Stimulated activated CD4-positive, alpha-beta T cell treated with anti-CD3 and anti-CD28 coated beads, Interleukin-4, amount 100 ng/mL, for 4 hours (primary cell): ENCODE results near the gene TDRD5.
"Not testable (repeated sequence)": the region's sequence is repeated elsewhere in the genome, so short reads cannot be mapped to it uniquely, and the experiment has no call there.

ENCODE experiments used
- DNase-seq, 2 experiments: peaks; one replicate each; pipeline ENCODE4 v3.0.0-alpha.2; 2020

The TDRD5 gene

GRCh38 chr1:179599623-179600249 is 8.1 kb downstream of the TDRD5 start:
- no peak for DNase-seq

- DNase-seq, result no peak
Measured at GRCh38 chr1:179601093-179601492, 9.5 kb downstream of the TDRD5 start.

- DNase-seq, result no peak
Measured at GRCh38 chr1:179612361-179612760, 20.7 kb downstream of the TDRD5 start.

GRCh38 chr1:179630719-179631118 is 39.1 kb downstream of the TDRD5 start:
- no peak for DNase-seq

GRCh38 chr1:179632868-179633267 is 41.2 kb downstream of the TDRD5 start:
- DNase-seq, result no peak

DNA sequence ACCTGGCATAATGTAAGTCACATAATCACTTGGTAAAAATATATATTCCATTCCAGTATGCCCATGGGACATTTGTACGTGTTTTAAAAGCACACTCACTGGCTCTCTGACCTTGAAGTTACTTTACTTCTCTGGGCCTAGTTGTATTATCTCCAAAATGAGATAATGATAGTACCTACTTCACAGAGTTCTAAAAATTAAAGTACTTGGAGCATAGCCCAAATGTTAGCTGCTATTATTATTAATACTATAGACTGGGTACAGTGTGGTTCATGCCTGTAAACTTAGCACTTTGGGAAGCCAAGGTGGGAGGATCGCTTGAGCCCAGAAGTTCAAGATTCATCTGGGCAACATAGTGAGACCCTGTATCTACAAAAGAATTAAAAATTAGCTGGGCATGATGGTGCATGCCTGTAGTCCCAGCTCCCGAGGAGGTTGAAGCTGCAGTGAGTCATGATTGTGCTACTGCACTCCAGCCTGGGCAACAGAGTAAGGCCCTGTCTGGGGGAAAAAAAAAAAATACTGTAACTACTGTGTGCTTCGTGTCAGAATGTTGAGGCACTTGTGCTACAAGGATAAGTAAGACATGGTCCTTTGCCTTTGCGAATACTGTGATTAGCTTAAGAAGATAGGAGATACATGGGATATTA is 45.7 kb downstream of the TDRD5 start:
- DNase-seq, result no peak

GRCh38 chr1:179661018-179661417 is 69.4 kb downstream of the TDRD5 start:
- no peak for DNase-seq

DNA sequence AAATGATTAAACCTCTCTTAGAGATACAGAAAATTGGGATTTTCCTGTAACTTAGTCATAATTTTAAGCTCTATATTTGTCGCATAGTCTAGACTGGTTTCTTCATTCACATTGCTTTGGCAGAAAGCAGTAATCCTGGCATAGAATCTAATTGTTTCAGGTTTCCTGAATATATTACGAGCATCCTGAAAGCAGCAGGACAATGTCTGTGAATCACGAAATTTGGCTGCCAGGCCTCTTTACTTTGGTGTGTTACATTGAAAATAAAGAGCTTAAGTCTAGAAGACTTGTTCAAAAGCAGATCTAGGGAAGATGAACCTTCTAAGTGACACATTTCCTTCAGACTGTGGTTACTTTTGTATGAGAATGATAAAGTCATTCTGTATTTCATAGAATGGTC is 72.2 kb downstream of the TDRD5 start:
- DNase-seq, result no peak

DNA sequence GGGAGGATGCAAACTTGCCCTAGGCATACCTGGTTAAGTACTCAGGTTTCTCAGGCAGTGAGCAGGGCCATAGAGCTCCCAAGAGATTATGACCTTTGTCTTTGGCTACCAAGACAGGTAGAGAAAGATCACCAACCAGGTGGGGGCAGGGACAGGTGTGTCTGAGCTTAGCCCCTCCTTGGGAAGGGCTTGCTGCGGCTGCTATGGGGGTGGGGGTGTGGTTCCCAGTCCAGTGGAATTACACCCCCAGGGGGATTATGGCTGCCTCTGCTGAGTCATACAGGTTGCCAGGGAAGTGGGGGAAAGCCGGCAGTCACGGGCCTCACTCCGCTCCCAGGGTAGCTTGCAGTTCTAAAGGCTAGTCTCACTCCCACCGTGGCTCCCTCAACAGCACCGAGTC is 86.2 kb downstream of the TDRD5 start:
- DNase-seq, result no peak

DNA sequence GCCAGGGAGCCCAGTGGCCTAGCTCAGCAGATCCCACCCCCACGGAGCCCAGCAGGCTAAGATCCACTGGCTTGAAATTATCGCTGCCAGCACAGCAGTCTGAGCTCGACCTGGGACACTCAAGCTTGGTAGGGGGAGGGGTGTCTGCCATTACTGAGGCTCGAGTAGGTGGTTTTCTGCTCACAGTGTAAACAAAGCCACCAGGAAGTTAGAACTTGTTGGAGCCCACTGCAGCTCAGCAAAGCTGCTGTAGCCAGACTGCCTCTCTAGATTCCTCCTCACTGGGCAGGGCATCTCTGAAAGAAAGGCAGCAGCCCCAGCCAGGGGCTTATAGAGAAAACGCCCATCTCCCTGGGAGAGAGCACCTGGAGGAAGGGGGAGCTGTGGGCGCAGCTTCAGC is 102.9 kb downstream of the TDRD5 start:
- not testable (repeated sequence) for DNase-seq

DNA sequence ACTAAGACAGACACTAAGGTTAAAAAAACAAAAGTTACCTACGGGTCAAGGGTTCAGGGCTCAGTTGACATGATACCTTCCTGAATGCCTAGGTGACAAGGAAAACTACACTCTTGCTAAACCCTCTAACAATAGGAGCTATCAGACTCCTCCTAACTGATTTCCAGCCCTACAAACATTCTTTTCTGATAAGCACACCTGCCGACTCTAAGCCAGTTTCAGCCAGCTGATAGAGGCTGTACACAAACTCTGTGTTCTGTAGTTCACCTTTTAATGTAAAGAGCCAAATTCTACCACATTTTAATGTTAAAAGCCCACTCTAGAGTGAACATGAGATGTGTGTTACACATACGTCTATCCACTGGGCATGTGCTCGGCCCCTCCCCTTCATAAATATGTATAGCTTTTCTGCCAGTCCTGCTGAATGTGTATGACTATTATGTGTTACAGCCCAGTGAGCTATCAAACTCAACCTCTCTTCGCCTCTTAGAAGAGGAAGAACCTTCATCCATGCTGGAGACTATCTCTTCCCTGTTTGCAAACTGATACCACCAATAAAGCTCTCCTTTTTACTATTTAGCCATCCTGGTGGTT is 111.4 kb downstream of the TDRD5 start:
- no peak for DNase-seq

GRCh38 chr1:179706339-179706941 is 114.8 kb downstream of the TDRD5 start:
- peak; percentile 33 to 44 for DNase-seq

DNA sequence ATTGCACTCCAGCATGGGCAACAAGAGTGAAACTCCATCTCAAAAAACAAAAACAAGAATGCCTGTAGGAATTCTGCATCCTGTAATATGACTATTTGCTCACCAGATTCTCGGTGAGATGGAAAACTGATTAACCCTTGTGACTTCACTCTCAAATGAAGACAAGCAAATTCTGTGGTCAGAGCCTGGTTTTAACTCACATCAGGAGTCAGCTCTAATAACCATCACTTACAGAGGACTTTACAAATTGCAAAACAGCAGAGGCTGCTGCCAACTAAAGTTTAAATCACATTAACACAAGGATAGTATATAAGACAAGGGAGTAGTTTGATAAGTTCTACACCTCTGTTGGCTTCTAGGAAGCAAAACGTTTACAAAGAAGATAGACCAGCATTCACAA is 115.8 kb downstream of the TDRD5 start:
- no peak for DNase-seq

DNA sequence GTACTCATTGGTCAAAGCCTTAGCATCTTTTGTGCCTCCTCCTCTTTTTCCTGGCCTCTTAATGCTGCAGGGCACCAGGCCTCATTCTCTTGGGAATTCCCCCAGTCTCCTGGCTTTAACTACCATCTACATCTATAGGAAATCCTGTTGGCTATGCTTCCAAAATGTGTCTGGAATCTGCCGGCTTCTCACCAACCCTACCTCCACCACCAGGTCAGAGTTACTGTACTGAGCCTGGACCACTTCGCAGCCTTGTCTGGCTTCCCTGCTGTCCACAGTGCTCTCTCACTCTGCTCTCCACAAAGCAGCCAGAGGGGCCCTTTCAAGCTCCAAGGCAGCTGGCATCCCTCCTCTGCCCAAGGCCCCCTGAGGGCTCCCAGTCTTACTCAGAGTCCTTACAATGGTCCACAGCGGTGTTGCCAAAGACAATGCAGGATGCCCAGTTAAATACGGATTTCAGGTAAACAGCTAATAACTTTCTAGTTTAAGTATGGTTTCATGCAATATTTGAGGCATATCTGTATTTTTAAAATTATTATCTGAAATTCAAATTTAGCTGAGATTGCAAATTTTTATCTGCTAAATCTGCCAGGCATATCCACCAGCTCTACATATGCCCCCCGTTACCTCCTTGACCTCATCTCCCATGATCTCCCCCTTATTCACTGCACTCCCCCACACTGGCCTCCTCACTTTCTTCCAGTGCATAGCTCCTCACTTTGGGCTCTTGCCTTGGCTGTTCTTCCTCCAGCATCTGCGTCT is 117.0 kb downstream of the TDRD5 start:
- no peak for DNase-seq

- DNase-seq, result peak in 1 of 2 experiments; percentile 12
Measured at GRCh38 chr1:179709841-179710329, 118.3 kb downstream of the TDRD5 start.

GRCh38 chr1:179714159-179714558 is 122.5 kb downstream of the TDRD5 start:
- DNase-seq, result no peak

DNA sequence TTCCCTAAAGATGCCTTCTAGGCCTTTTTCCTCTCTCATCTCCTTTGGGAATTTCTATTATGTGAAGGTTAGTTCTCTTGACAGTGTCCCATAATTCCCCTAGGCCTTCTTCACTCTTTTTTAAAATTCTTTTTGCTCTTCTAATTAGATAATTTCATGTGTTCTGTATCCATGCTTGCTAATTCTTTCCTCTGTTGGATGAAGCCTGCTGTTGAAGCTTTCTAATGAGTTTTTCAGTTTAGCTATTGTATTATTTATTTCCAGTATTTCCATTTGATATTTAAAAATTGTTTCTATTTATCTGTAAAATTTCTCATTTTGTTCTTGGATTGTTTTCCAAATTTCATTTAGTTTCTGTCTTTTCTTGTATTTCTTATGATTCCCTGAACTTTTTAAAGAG is 123.0 kb downstream of the TDRD5 start:
- DNase-seq, result no peak

DNA sequence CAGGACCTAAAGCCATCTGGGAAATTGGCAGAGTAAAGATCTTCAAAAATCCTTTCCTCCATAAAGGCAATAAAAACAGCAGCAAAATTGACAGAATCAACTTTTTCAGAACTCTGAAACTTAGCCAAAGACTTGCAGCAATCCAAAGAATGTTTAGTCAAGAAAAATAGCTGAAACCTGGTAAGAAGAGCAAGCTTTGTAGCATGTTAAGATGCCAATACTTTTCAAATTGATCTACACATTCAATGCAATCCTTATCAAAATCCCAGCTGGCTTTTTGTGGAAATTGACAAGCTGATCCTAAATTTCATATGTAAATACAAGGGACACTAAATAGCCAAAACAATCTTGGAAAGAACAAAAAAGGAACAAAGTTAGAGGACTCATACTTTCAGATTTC is 127.6 kb downstream of the TDRD5 start:
- no peak for DNase-seq

DNA sequence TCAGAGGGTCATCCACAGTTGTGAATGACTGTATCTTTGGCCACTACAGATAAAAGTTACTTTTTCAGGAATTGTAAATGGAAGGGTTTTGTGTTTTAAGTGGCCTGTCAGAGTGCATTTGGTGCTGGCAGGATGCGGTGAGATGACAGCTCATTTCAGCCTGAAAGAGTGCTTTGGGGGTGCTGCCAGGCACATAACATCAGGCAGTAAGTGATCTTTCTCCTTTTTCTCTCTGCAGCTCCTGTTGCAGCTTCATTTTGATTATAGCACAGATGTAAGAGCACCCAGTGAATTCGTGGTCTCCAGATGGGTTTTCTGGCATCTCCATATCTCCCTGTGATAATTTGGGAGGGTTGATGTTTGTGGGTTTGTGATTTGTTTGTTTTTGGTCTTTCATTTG is 136.6 kb downstream of the TDRD5 start:
- DNase-seq, result no peak

GRCh38 chr1:179729881-179730280 is 138.2 kb downstream of the TDRD5 start:
- DNase-seq, result no peak

DNA sequence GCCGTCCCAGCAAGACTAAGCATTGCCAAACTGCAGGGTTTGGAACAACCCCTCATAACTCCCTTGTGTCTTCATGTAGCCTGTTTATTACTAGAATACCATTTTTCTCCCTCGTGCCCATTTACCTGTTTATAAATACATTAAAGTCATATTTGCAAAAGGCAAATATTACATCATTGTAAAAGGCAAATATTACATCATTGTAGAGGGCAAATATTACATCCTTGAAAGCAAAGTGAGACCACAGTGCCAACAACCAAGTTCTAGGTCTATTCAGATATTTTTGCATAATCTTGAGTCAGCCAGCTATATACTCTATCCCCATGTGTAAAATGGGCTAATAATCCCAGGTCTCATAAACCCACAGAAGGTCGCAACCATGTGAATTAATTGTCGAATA is 140.0 kb downstream of the TDRD5 start:
- DNase-seq, result no peak
